ENCODE results near the gene CUL7. TPM values are rescaled to one million over a fixed set of nuclear protein-coding genes. Genes with fewer than 3 reads are reported as not detected.

CUL7 gene
- total and polyA plus RNA-seq, 10 of the 15 experiments (the other 5 are each of a cell fraction or from before 2014, with no cell fraction given), result 0.66 to 18.4 (median 10.9) TPM

GRCh38 chr6:43086022-43086658, 32.5 kb upstream of the CUL7 start (continued):
- TF ChIP-seq EGR1 (IDR thresholded peaks at IDR 0.05; ENCODE audit: borderline replicate concordance in 1 of 2, low read depth in 2 of 2, low read length in 2 of 2) (no peak), CHD1 (IDR thresholded peaks at IDR 0.05; ENCODE audit: low read depth, low read length) (no peak), MTA2 (IDR thresholded peaks at IDR 0.05; ENCODE audit: low read depth) (peak; percentile 57; the same call in 1 of the 2 replicates), EP300 (IDR thresholded peaks at IDR 0.05; ENCODE audit: borderline replicate concordance in 1 of 2, control insufficient read depth in 1 of 2, low read depth in 2 of 2, low read length in 2 of 2) (no peak)

GRCh38 chr6:43082806-43083655, 29.4 kb upstream of the CUL7 start:
- FAIRE-seq (no peak), ATAC-seq (no peak), DNase-seq (ENCODE audit: low read depth, low spot score) (no peak)
- no peak overlapping the region for H2AFZ ChIP-seq (ENCODE audit: control insufficient read depth, low read depth, low read length)
- H3K9ac ChIP-seq (ENCODE audit: control insufficient read depth, insufficient read depth, low read length), result no peak overlapping the region
- intact Hi-C loops (cut with micrococcal nuclease; ENCODE audit: unreplicated experiment) (no loop called here), in situ Hi-C loops (cut with MboI) (no loop called here)
- BruUV-seq (replicated peaks), result no TSS peak
- H4K20me1 ChIP-seq (ENCODE audit: control insufficient read depth, insufficient read depth), result no peaks in the 10 kb centered on the region
- no peak overlapping the region for H3K27ac ChIP-seq (ENCODE audit: control insufficient read depth, insufficient read depth)
- no peak overlapping the region for H3K4me2 ChIP-seq (ENCODE audit: control insufficient read depth, insufficient read depth)
- no peaks in the 10 kb centered on the region for H3K36me3 ChIP-seq (ENCODE audit: control insufficient read depth in 2 of 2, insufficient read depth in 2 of 2, low read length in 1 of 2)
- H3K4me1 ChIP-seq (ENCODE audit: control insufficient read depth, insufficient read depth, low read length), result peaks cover 12% of the 10 kb centered on the region
- H3K9me3 ChIP-seq (replicated peaks; ENCODE audit: control insufficient read depth, insufficient read depth, low read length), result no peaks in the 10 kb centered on the region
- no peaks in the 10 kb centered on the region for H3K79me2 ChIP-seq (ENCODE audit: control insufficient read depth, insufficient read depth, low read length)
- WGBS (ENCODE audit: insufficient coverage, insufficient replicate concordance, low lambda C conversion rate, missing lambda C conversion rate), result 43% methylated on average over 13 of the region's 13 CpGs
- ChIA-PET SMC1A (ENCODE audit: uncharacterized antibody, unreplicated experiment) (interaction anchor here (0.7 kb wide), 1 partner anchor 61 kb away, joined by 3 read pairs; no protein-coding TSS in a partner anchor), RAD21 (ENCODE audit: unreplicated experiment) (no interaction called here), POLR2A (interaction anchor here (0.5 to 1.6 kb wide), 3 partner anchors 13 to 352 kb away, joined by 3 to 4 read pairs (median 4); no protein-coding TSS in a partner anchor), CTCF (no interaction called here)
- H3K4me3 ChIP-seq, result no peak overlapping the region
- H3K27me3 ChIP-seq (replicated peaks in 1 of 2; ENCODE audit: control insufficient read depth in 2 of 2, insufficient read depth in 2 of 2, low read length in 1 of 2), result no peaks in the 10 kb centered on the region; a peak in 2 of 4 replicates
- TF ChIP-seq SPI1 (IDR thresholded peaks at IDR 0.05; ENCODE audit: borderline replicate concordance, insufficient read depth, low read depth, low read length), result no peak
- no peak for TF ChIP-seq SREBF2 (IDR thresholded peaks at IDR 0.05; ENCODE audit: low read length)
- no peak for TF ChIP-seq CHD2 (IDR thresholded peaks at IDR 0.05; ENCODE audit: borderline replicate concordance, low read depth, low read length)
- TF ChIP-seq SKIL (IDR thresholded peaks at IDR 0.05; ENCODE audit: low read depth, poor library complexity, severe bottlenecking), result no peak
- no peak for TF ChIP-seq NFYA (IDR thresholded peaks at IDR 0.05; ENCODE audit: borderline replicate concordance, low read depth, low read length)
- TF ChIP-seq NR2F1 (conservative IDR thresholded peaks at IDR 0.05), result no peak
- TF ChIP-seq PKNOX1 (IDR thresholded peaks at IDR 0.05), result no peak
- no peak for TF ChIP-seq TCF12 (IDR thresholded peaks at IDR 0.05; ENCODE audit: low read depth, low read length)
- no peak for TF ChIP-seq ZBTB33 (IDR thresholded peaks at IDR 0.05)
- no peak for TF ChIP-seq IKZF1 (conservative IDR thresholded peaks at IDR 0.05)

Data from GM12878 (cell line).